SK-N-SH (cell line): Measurements from ENCODE around the gene GTF2H4. TPM values are rescaled to one million over a fixed set of nuclear protein-coding genes. Genes with fewer than 3 reads are reported as not detected.

Source experiments
- CTCF ChIA-PET: fragments of 300-600, 350-600 bp; formaldehyde crosslinking; extraction: SDS; loops from one replicate; lab custom pipeline; 2021; lab: Yijun Ruan, JAX
- POLR2A ChIA-PET: fragments of 350-600 bp; sonication (Branson Sonifier 250); formaldehyde crosslinking; extraction: SDS; loops from one replicate; lab custom pipeline; 2020; ENCODE audit warnings: antibody characterized with exemption, inconsistent platforms; lab: Yijun Ruan, JAX
- DNase-seq: peaks from one replicate; pipeline ENCODE4 v3.0.0; 2012
- H2AFZ ChIP-seq: fragments of 200-600 bp; sonication (generic); 2 replicates; pipeline ENCODE4 v1.8.1; 2016; ENCODE audit warnings: antibody characterized with exemption, mild to moderate bottlenecking, low read depth
- H3F3A ChIP-seq: fragments of 200-600 bp; sonication (generic); replicated peaks from 2 replicates; pipeline ENCODE3; 2016; ENCODE audit warnings: antibody characterized with exemption, mild to moderate bottlenecking; ENCODE audit not compliant: insufficient read depth
- H3K27ac ChIP-seq, 2 experiments: fragments of 200-500 bp in 1 of 2; fragments of 200-600 bp in 1 of 2; sonication (Bioruptor generic) in 1 of 2; sonication (generic), shearing (Covaris generic) in 1 of 2; 2 replicates each; pipeline versions ENCODE4 v1.5.1 to v1.6.1; 2014 to 2016; ENCODE audit warnings: low read depth in 2 of 2, inconsistent platforms in 1 of 2, low read length in 1 of 2, mild to moderate bottlenecking in 1 of 2, mixed read lengths in 1 of 2
- H3K27me3 ChIP-seq: fragments of 200-600 bp; sonication (generic), shearing (Covaris generic); 2 replicates; pipeline ENCODE4 v1.6.1; 2016; ENCODE audit warnings: mixed run types; ENCODE audit not compliant: insufficient read depth
- H3K36me3 ChIP-seq, 2 experiments: fragments of 200-500 bp in 1 of 2; fragments of 200-600 bp in 1 of 2; sonication (Bioruptor generic) in 1 of 2; sonication (generic) in 1 of 2; replicated peaks in 1 of 2; 2 replicates each; pipeline versions ENCODE3 to v1.5.1; 2014 to 2016; ENCODE audit warnings: low read length in 1 of 2, mild to moderate bottlenecking in 1 of 2; ENCODE audit not compliant: insufficient read depth in 2 of 2, control insufficient read depth in 1 of 2
- H3K4me1 ChIP-seq, 2 experiments: fragments of 200-500 bp in 1 of 2; fragments of 200-600 bp in 1 of 2; sonication (Bioruptor generic) in 1 of 2; sonication (generic), shearing (Covaris generic) in 1 of 2; 2 replicates each; pipeline versions ENCODE4 v1.5.1 to v1.6.1; 2014 to 2016; ENCODE audit warnings: low read depth in 1 of 2, low read length in 1 of 2, mixed run types in 1 of 2; ENCODE audit not compliant: insufficient read depth in 2 of 2, control insufficient read depth in 1 of 2
- H3K4me2 ChIP-seq: fragments of 200-600 bp; sonication (generic), shearing (Covaris generic); 2 replicates; pipeline ENCODE4 v1.6.1; 2017; ENCODE audit warnings: mixed run types
- H3K4me3 ChIP-seq, 2 experiments: fragments of 200-500 bp in 1 of 2; fragments of 200-600 bp in 1 of 2; sonication (Bioruptor generic) in 1 of 2; sonication (generic), shearing (Covaris generic) in 1 of 2; 2 replicates each; pipeline versions ENCODE4 v1.5.1 to v1.8.1; 2014 to 2016; ENCODE audit warnings: low read depth in 2 of 2, inconsistent platforms in 1 of 2, low read length in 1 of 2, mild to moderate bottlenecking in 1 of 2, mixed read lengths in 1 of 2, moderate library complexity in 1 of 2
- H3K79me2 ChIP-seq: fragments of 200-600 bp; sonication (generic); 2 replicates; pipeline ENCODE4 v1.8.1; 2017; ENCODE audit warnings: mild to moderate bottlenecking; ENCODE audit not compliant: insufficient read depth
- H3K9ac ChIP-seq: fragments of 200-600 bp; sonication (generic); 2 replicates; pipeline ENCODE4 v1.6.1; 2017; ENCODE audit warnings: mixed run types
- H3K9me2 ChIP-seq: fragments of 200-600 bp; sonication (generic); 2 replicates; pipeline ENCODE4 v1.6.1; 2017; ENCODE audit warnings: mixed run types
- H3K9me3 ChIP-seq: fragments of 200-600 bp; sonication (generic); 2 replicates; pipeline ENCODE4 v1.6.1; 2017; ENCODE audit warnings: mixed run types, mild to moderate bottlenecking, moderate library complexity
- H4K20me1 ChIP-seq: fragments of 200-600 bp; sonication (generic); 2 replicates; pipeline ENCODE4 v1.6.1; 2017; ENCODE audit warnings: mild to moderate bottlenecking, mixed run types; ENCODE audit not compliant: insufficient read depth
- CHD2 ChIP-seq: fragments of 150-350 bp; IDR thresholded peaks from 2 replicates; pipeline ENCODE4 v1.6.1; 2018; ENCODE audit warnings: low read length; ENCODE audit not compliant: partially characterized antibody
- ELF1 ChIP-seq: IDR thresholded peaks from 2 replicates; pipeline ENCODE4 v1.4.0; 2012
- EP300 ChIP-seq, 2 experiments: IDR thresholded peaks; 2 replicates each; pipeline versions ENCODE4 v1.4.0 to v1.6.1; 2012; ENCODE audit warnings: borderline replicate concordance in 1 of 2, low read depth in 1 of 2, low read length in 1 of 2
- FOSL2 ChIP-seq: IDR thresholded peaks from 2 replicates; pipeline ENCODE4 v1.4.0; 2012; ENCODE audit warnings: low read depth, mild to moderate bottlenecking, moderate library complexity, borderline replicate concordance
- GATA2 ChIP-seq: sonication (generic); formaldehyde crosslinking; IDR thresholded peaks from 2 replicates; pipeline ENCODE4 v1.5.0; 2020; ENCODE audit warnings: mild to moderate bottlenecking, missing genetic modification reagents
- RCOR1 ChIP-seq: fragments of 150-350 bp; IDR thresholded peaks from 2 replicates; pipeline ENCODE4 v1.6.1; 2017; ENCODE audit warnings: antibody characterized with exemption, low read length
- RFX5 ChIP-seq: IDR thresholded peaks from 2 replicates; pipeline ENCODE4 v1.6.1; 2012; ENCODE audit warnings: mild to moderate bottlenecking, improper control_type of control experiment, low read length
- RXRA ChIP-seq: IDR thresholded peaks from 2 replicates; pipeline ENCODE4 v1.4.0; 2012; ENCODE audit warnings: low read depth, mild to moderate bottlenecking, borderline replicate concordance
- TEAD4 ChIP-seq: IDR thresholded peaks from 2 replicates; pipeline ENCODE4 v1.4.0; 2012; ENCODE audit warnings: mild to moderate bottlenecking, borderline replicate concordance; ENCODE audit not compliant: insufficient read depth
- YY1 ChIP-seq: IDR thresholded peaks from 2 replicates; pipeline ENCODE4 v1.4.0; 2012; ENCODE audit warnings: low read depth, mild to moderate bottlenecking
- WGBS: methylation state at CpG from one replicate; pipeline ENCODE4 v1.1.6; 2017; ENCODE audit warnings: low lambda C conversion rate; 5-methylcytosine and 5-hydroxymethylcytosine counted together
- polyA plus RNA-seq, 3 experiments: library from polyadenylated mRNA; depleted of rRNA; stranded (reverse); fragments of >200 nt; gene quantifications; 2 replicates each; pipeline ENCODE4 v1.2.3, GENCODE V29; 2012
- TF ChIP-seq, protein P1 (sequence below): fragments of 150-350 bp; IDR thresholded peaks from 2 replicates; pipeline ENCODE4 v1.6.1; 2017; ENCODE audit warnings: antibody characterized with exemption, low read length, low read depth, borderline replicate concordance
- TF ChIP-seq, protein P2 (sequence below): fragments of 150-350 bp; IDR thresholded peaks from 2 replicates; pipeline ENCODE4 v1.6.1; 2016; ENCODE audit warnings: mild to moderate bottlenecking, low read depth, low read length
- TF ChIP-seq, protein P3 (sequence below): IDR thresholded peaks from 2 replicates; pipeline ENCODE4 v1.4.0; 2012; ENCODE audit warnings: low read depth, borderline replicate concordance

GTF2H4 gene
- polyA plus RNA-seq, 1 of the 3 experiments (the other 2 are of a cell fraction), result 30.7 TPM

DNA sequence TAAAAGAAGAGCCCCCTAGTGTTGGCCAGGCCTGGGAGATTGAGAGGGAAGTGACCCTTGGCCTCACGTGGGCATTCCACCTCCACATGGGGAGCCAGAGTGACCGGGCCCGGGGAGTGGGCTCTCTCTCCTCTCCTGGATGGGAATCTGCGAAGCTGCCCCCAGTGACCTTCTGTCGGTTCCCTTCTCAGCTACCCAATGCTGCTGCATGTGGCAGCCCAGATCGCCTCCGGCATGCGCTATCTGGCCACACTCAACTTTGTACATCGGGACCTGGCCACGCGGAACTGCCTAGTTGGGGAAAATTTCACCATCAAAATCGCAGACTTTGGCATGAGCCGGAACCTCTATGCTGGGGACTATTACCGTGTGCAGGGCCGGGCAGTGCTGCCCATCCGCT is 10.1 kb upstream of the GTF2H4 start:
- CTCF ChIA-PET, result no interaction called here
- no peak for TF ChIP-seq RCOR1
- TF ChIP-seq CHD2, result no peak
- no peak for TF ChIP-seq TEAD4
- TF ChIP-seq FOSL2, result no peak
- no peak for TF ChIP-seq RXRA
- TF ChIP-seq, protein P1, sequence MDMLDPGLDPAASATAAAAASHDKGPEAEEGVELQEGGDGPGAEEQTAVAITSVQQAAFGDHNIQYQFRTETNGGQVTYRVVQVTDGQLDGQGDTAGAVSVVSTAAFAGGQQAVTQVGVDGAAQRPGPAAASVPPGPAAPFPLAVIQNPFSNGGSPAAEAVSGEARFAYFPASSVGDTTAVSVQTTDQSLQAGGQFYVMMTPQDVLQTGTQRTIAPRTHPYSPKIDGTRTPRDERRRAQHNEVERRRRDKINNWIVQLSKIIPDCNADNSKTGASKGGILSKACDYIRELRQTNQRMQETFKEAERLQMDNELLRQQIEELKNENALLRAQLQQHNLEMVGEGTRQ, result no peak
- TF ChIP-seq GATA2 (CRISPR knock-in tag), result no peak
- no peak for TF ChIP-seq ELF1
- TF ChIP-seq, protein P2, sequence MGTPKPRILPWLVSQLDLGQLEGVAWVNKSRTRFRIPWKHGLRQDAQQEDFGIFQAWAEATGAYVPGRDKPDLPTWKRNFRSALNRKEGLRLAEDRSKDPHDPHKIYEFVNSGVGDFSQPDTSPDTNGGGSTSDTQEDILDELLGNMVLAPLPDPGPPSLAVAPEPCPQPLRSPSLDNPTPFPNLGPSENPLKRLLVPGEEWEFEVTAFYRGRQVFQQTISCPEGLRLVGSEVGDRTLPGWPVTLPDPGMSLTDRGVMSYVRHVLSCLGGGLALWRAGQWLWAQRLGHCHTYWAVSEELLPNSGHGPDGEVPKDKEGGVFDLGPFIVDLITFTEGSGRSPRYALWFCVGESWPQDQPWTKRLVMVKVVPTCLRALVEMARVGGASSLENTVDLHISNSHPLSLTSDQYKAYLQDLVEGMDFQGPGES, result no peak
- no peak for TF ChIP-seq EP300 (IDR thresholded peaks at IDR 0.05; ENCODE audit: borderline replicate concordance in 1 of 2, low read depth in 1 of 2, low read length in 1 of 2)
- TF ChIP-seq, all 33 proteins: peak for 0
- WGBS, result 79% methylated on average over 4 of the region's 16 CpGs
- Histone ChIP-seq H3K4me2 (no peak overlapping the region), H3K27ac (no peak overlapping the region), H3K9me2 (no peaks in the 10 kb centered on the region), H3K27me3 (no peaks in the 10 kb centered on the region), H2AFZ (no peak overlapping the region), H3K79me2 (no peaks in the 10 kb centered on the region), H4K20me1 (no peaks in the 10 kb centered on the region), H3K4me3 (no peak overlapping the region), H3K36me3 (peaks cover 9 to 55% of the 10 kb centered on the region in 2 experiments), H3K9me3 (no peaks in the 10 kb centered on the region), H3K9ac (no peak overlapping the region), H3F3A (peaks cover under 1% of the 10 kb centered on the region), H3K4me1 (no peaks in the 10 kb centered on the region)
- POLR2A ChIA-PET, result no interaction called here
- peak; percentile 10 for DNase-seq

DNA sequence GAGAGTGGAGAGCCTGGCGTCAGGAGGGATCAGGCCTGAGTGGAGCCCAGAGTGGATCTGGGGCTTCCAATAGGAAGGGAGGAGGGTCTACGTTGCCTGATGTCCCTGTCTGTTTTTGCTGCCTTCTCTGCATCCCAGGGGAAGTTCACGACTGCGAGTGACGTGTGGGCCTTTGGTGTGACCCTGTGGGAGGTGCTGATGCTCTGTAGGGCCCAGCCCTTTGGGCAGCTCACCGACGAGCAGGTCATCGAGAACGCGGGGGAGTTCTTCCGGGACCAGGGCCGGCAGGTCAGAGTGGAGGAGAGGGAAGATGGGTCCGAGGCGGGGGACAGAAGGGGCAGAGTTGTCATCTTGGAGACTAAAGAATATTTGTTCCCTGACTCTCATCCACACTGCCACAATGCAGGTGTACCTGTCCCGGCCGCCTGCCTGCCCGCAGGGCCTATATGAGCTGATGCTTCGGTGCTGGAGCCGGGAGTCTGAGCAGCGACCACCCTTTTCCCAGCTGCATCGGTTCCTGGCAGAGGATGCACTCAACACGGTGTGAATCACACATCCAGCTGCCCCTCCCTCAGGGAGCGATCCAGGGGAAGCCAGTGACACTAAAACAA is 9.2 kb upstream of the GTF2H4 start:
- no peaks in the 10 kb centered on the region for H3K27me3 ChIP-seq
- H3K9me3 ChIP-seq, result no peaks in the 10 kb centered on the region
- H3F3A ChIP-seq, result peaks cover 3% of the 10 kb centered on the region
- DNase-seq, result no peak
- H3K9ac ChIP-seq, result no peak overlapping the region
- no peak overlapping the region for H3K4me2 ChIP-seq
- CTCF ChIA-PET, result interaction anchor here (0.9 to 1.0 kb wide), 2 partner anchors 9 to 15 kb away, joined by 3 read pairs; partner anchors contain the start of gene VARS2
- H3K36me3 ChIP-seq, result peaks cover 6 to 48% of the 10 kb centered on the region in 2 experiments
- no peaks in the 10 kb centered on the region for H4K20me1 ChIP-seq
- TF ChIP-seq RFX5 (no peak), YY1 (no peak)
- TF ChIP-seq, protein P3, sequence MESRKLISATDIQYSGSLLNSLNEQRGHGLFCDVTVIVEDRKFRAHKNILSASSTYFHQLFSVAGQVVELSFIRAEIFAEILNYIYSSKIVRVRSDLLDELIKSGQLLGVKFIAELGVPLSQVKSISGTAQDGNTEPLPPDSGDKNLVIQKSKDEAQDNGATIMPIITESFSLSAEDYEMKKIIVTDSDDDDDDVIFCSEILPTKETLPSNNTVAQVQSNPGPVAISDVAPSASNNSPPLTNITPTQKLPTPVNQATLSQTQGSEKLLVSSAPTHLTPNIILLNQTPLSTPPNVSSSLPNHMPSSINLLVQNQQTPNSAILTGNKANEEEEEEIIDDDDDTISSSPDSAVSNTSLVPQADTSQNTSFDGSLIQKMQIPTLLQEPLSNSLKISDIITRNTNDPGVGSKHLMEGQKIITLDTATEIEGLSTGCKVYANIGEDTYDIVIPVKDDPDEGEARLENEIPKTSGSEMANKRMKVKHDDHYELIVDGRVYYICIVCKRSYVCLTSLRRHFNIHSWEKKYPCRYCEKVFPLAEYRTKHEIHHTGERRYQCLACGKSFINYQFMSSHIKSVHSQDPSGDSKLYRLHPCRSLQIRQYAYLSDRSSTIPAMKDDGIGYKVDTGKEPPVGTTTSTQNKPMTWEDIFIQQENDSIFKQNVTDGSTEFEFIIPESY, result no peak
- 97% methylated on average over 21 of the region's 23 CpGs for WGBS
- H3K4me1 ChIP-seq, result no peaks in the 10 kb centered on the region
- POLR2A ChIA-PET, result no interaction called here
- no peaks in the 10 kb centered on the region for H3K79me2 ChIP-seq
- H2AFZ ChIP-seq, result no peak overlapping the region
- H3K4me3 ChIP-seq, result no peak overlapping the region
- H3K9me2 ChIP-seq, result no peaks in the 10 kb centered on the region
- no peak overlapping the region for H3K27ac ChIP-seq
